PC-9 (cell line): ENCODE measurements around the gene ATP6V0E1. TPM values are rescaled to one million over a fixed set of nuclear protein-coding genes. Genes with fewer than 3 reads are reported as not detected.

Source experiments
- BruUV-seq: library from RNA; stranded (reverse); fragments of 400-500 nt; replicated peaks from 2 replicates; lab custom pipeline; 2021; lab: Mats Ljungman, UMichigan
- CTCF ChIA-PET: fragments of 300-600 bp; sonication (Branson Sonifier 250); formaldehyde crosslinking; loops from one replicate; lab custom pipeline; 2022; ENCODE audit warnings: antibody characterized with exemption; lab: Charles Lee
- POLR2A ChIA-PET: fragments of 300-600 bp; sonication (Branson Sonifier 250); formaldehyde crosslinking; loops from one replicate; lab custom pipeline; 2022; ENCODE audit warnings: antibody characterized with exemption; ENCODE audit not compliant: unreplicated experiment; lab: Charles Lee
- DNase-seq, 2 experiments: peaks; one replicate each; pipeline versions ENCODE4 v3.0.0 to v3.0.0-alpha.2; 2015 to 2022; ENCODE audit warnings: mixed read lengths in 1 of 2
- H2AFZ ChIP-seq: fragments of 200-600 bp; sonication (generic); 2 replicates; pipeline ENCODE4 v1.8.1; 2017; ENCODE audit warnings: antibody characterized with exemption
- H3F3A ChIP-seq: fragments of 200-600 bp; sonication (generic); 2 replicates; pipeline ENCODE4 v1.8.1; 2017; ENCODE audit warnings: antibody characterized with exemption, mild to moderate bottlenecking, low read depth; ENCODE audit not compliant: insufficient read depth
- H3K27ac ChIP-seq: fragments of 200-600 bp; sonication (generic); 2 replicates; pipeline ENCODE4 v1.6.1; 2016; ENCODE audit warnings: mixed run types
- H3K27me3 ChIP-seq: fragments of 200-600 bp; sonication (generic); 2 replicates; pipeline ENCODE4 v1.6.1; 2016; ENCODE audit warnings: low read depth, mixed run types; ENCODE audit not compliant: insufficient read depth
- H3K36me3 ChIP-seq: fragments of 200-600 bp; sonication (generic); 2 replicates; pipeline ENCODE4 v1.6.1; 2016; ENCODE audit warnings: low read depth, mixed run types
- H3K4me1 ChIP-seq: fragments of 200-600 bp; sonication (generic); replicated peaks from 2 replicates; pipeline ENCODE4 v1.6.1; 2016; ENCODE audit warnings: mixed run types; ENCODE audit not compliant: insufficient read depth
- H3K4me2 ChIP-seq: fragments of 200-600 bp; sonication (generic); 2 replicates; pipeline ENCODE4 v1.6.1; 2017; ENCODE audit warnings: mixed run types
- H3K4me3 ChIP-seq: fragments of 200-600 bp; sonication (generic); 2 replicates; pipeline ENCODE4 v1.6.1; 2016; ENCODE audit warnings: mixed run types
- H3K79me2 ChIP-seq: fragments of 200-600 bp; sonication (generic); 2 replicates; pipeline ENCODE4 v1.6.1; 2017; ENCODE audit warnings: low read depth, mixed run types
- H3K9me2 ChIP-seq: fragments of 200-600 bp; sonication (generic); 2 replicates; pipeline ENCODE4 v1.8.1; 2017; ENCODE audit warnings: mild to moderate bottlenecking; ENCODE audit not compliant: insufficient read depth
- H3K9me3 ChIP-seq: fragments of 200-600 bp; sonication (generic); 2 replicates; pipeline ENCODE4 v1.8.1; 2016; ENCODE audit warnings: low read depth; ENCODE audit not compliant: insufficient read depth
- H4K20me1 ChIP-seq: fragments of 200-600 bp; sonication (generic); 2 replicates; pipeline ENCODE4 v1.8.1; 2017; ENCODE audit not compliant: insufficient read depth
- CTCF ChIP-seq: fragments of 200-600 bp; sonication (generic); conservative IDR thresholded peaks from 2 replicates; pipeline ENCODE4 v1.6.1; 2017; ENCODE audit warnings: mixed run types, antibody characterized with exemption, mild to moderate bottlenecking, moderate library complexity
- EZH2 ChIP-seq: fragments of 200-600 bp; sonication (generic); IDR thresholded peaks from 2 replicates; pipeline ENCODE4 v1.8.0; 2017; ENCODE audit warnings: antibody characterized with exemption, low read depth
- intact Hi-C: fragments of 100-400 bp; cut with micrococcal nuclease; formaldehyde crosslinking; loops from one replicate; pipeline ENCODE4 v1.10.0; 2022; ENCODE audit not compliant: unreplicated experiment
- total RNA-seq: library from RNA; stranded (reverse); gene quantifications from 2 replicates; pipeline ENCODE4 v1.2.3, GENCODE V29; 2021

The ATP6V0E1 gene
- total RNA-seq, 1 experiment from 2014 or later = 251 TPM

- POLR2A ChIA-PET = no interaction called here
- Histone ChIP-seq H3K4me2 (peak overlapping the region; percentile 91), H3K27ac (no peak overlapping the region), H3K27me3 (no peaks in the 10 kb centered on the region), H3K79me2 (peaks cover 23% of the 10 kb centered on the region), H3K4me3 (peak overlapping the region; percentile 61), H2AFZ (peak overlapping the region; percentile 94), H3F3A (peaks cover 11% of the 10 kb centered on the region), H3K4me1 (peaks cover 26% of the 10 kb centered on the region), H3K9me3 (no peaks in the 10 kb centered on the region), H3K36me3 (no peaks in the 10 kb centered on the region), H4K20me1 (no peaks in the 10 kb centered on the region; the same call in 1 of the 2 replicates), H3K9me2 (no peaks in the 10 kb centered on the region)
- DNase-seq = no peak
- BruUV-seq = no TSS peak
- CTCF ChIA-PET = no interaction called here
- intact Hi-C loops = loop anchor here (5.0 to 10.0 kb wide), 4 partner anchors 37 to 290 kb away; no protein-coding TSS in a partner anchor
- TF ChIP-seq CTCF (no peak), EZH2 (no peak)
Measured at GRCh38 chr5:173055042-173055721, 71.6 kb downstream of the ATP6V0E1 start.

GRCh38 chr5:173055722-173055982 is 72.1 kb downstream of the ATP6V0E1 start:
- H3K9me3 ChIP-seq = no peaks in the 10 kb centered on the region
- TSS peak; percentile 84 for BruUV-seq
- peak overlapping the region; percentile 61 for H3K4me3 ChIP-seq
- peaks cover 11% of the 10 kb centered on the region for H3F3A ChIP-seq
- no peak for TF ChIP-seq EZH2
- no peak for TF ChIP-seq CTCF
- no peaks in the 10 kb centered on the region for H3K27me3 ChIP-seq
- peaks cover 26% of the 10 kb centered on the region for H3K4me1 ChIP-seq
- CTCF ChIA-PET = no interaction called here
- no peak for DNase-seq
- intact Hi-C loops = loop anchor here (5.0 to 10.0 kb wide), 4 partner anchors 37 to 291 kb away; no protein-coding TSS in a partner anchor
- peak overlapping the region; percentile 91 for H3K4me2 ChIP-seq
- no peaks in the 10 kb centered on the region for H3K9me2 ChIP-seq
- POLR2A ChIA-PET = no interaction called here
- H2AFZ ChIP-seq = peak overlapping the region; percentile 94
- no peaks in the 10 kb centered on the region; the same call in 1 of the 2 replicates for H4K20me1 ChIP-seq
- H3K36me3 ChIP-seq = no peaks in the 10 kb centered on the region
- no peak overlapping the region for H3K27ac ChIP-seq
- peaks cover 27% of the 10 kb centered on the region for H3K79me2 ChIP-seq

- peaks cover 11% of the 10 kb centered on the region for H3F3A ChIP-seq
- H2AFZ ChIP-seq = peak within 1 kb of the TSS; percentile 94
- DNase-seq = peak; percentile 86 to 99
- H3K9me2 ChIP-seq = no peaks in the 10 kb centered on the region
- CTCF ChIA-PET = interaction anchor here (0.6 to 1.3 kb wide), 2 partner anchors 88 to 581 kb away, joined by 3 read pairs; partner anchors contain the start of gene BNIP1
- H3K27ac ChIP-seq = peak within 1 kb of the TSS; percentile 80
- H3K27me3 ChIP-seq = no peaks in the 10 kb centered on the region
- BruUV-seq = no TSS peak
- no peaks in the 10 kb centered on the region for H3K9me3 ChIP-seq
- H4K20me1 ChIP-seq = peaks cover 2% of the 10 kb centered on the region
- TF ChIP-seq CTCF (no peak), EZH2 (no peak)
- H3K4me1 ChIP-seq = peaks cover 26% of the 10 kb centered on the region
- POLR2A ChIA-PET = interaction anchor here (1.0 kb wide), 2 partner anchors 40 to 73 kb away, joined by 3 to 7 read pairs; partner anchors contain the start of gene ATP6V0E1
- H3K4me3 ChIP-seq = peak within 1 kb of the TSS; percentile 61
- H3K79me2 ChIP-seq = peaks cover 31% of the 10 kb centered on the region
- intact Hi-C loops = loop anchor here (5.0 to 10.0 kb wide), 4 partner anchors 36 to 291 kb away; no protein-coding TSS in a partner anchor
- H3K4me2 ChIP-seq = peak within 1 kb of the TSS; percentile 91
- no peaks in the 10 kb centered on the region for H3K36me3 ChIP-seq
Measured at GRCh38 chr5:173055983-173056782, 72.6 kb downstream of the ATP6V0E1 start, which contains the start of gene CREBRF. TSS of gene CREBRF (plus strand) at chr5:173056352. CDS start at chr5:173080776, 24,424 bp downstream.
